C4-2B (cell line): ENCODE measurements around the gene ERFE.

Experiments
- H3K27ac ChIP-seq: fragments of 450-650 bp; 2 replicates; pipeline ENCODE4 v1.5.1; 2017
- ZFX ChIP-seq: fragments of 450-650 bp; IDR thresholded peaks from 2 replicates; pipeline ENCODE4 v1.6.1; 2017
- TF ChIP-seq, protein P1 (sequence below): fragments of 450-650 bp; conservative IDR thresholded peaks from 2 replicates; pipeline ENCODE4 v1.5.1; 2017; ENCODE audit warnings: mild to moderate bottlenecking

The ERFE gene

DNA sequence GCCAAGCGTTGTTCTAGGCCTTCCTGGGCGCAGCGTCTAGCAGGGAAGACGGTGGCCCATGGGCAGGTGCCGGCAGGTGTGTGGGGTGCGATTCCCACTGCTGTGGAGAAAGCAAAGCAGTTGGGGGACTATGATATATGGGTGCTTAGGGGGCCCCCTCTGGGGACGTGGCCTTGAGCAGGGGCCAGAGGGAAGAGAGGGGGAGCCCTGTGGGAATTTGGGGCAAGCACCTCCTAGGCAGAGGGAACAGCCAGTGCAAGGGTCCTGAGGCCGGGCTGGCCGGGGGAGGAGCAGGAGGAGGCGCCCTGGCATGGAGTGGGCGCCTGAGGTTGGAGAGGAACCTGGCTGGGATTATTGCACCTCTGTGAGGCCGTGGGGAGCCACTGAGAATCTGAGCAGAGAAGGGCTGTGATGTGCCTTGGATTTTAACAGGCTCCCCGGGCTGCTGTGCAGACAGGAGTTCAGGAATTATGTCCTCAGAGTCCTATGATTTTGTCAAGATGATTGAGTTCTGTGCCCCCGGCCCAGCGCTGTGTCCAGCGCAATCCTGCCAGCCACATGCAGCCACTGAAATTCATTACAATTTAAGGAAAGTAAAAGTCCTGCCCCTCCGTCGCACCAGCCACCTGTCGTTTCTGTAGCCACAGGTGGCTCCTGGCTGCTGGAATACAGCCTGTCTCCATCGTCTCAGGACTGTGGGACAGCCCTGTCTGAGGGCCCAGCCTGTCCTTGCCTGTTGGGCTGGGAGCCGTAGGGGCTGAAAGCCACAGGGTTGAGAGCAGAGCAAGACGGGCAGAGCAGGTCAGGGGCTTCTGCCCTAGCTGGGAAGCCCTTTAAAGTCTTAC, 29.4 kb upstream of the ERFE start:
- no peak for TF ChIP-seq ZFX
- TF ChIP-seq, protein P1, sequence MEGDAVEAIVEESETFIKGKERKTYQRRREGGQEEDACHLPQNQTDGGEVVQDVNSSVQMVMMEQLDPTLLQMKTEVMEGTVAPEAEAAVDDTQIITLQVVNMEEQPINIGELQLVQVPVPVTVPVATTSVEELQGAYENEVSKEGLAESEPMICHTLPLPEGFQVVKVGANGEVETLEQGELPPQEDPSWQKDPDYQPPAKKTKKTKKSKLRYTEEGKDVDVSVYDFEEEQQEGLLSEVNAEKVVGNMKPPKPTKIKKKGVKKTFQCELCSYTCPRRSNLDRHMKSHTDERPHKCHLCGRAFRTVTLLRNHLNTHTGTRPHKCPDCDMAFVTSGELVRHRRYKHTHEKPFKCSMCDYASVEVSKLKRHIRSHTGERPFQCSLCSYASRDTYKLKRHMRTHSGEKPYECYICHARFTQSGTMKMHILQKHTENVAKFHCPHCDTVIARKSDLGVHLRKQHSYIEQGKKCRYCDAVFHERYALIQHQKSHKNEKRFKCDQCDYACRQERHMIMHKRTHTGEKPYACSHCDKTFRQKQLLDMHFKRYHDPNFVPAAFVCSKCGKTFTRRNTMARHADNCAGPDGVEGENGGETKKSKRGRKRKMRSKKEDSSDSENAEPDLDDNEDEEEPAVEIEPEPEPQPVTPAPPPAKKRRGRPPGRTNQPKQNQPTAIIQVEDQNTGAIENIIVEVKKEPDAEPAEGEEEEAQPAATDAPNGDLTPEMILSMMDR = no peak
- no peak overlapping the region for H3K27ac ChIP-seq

DNA sequence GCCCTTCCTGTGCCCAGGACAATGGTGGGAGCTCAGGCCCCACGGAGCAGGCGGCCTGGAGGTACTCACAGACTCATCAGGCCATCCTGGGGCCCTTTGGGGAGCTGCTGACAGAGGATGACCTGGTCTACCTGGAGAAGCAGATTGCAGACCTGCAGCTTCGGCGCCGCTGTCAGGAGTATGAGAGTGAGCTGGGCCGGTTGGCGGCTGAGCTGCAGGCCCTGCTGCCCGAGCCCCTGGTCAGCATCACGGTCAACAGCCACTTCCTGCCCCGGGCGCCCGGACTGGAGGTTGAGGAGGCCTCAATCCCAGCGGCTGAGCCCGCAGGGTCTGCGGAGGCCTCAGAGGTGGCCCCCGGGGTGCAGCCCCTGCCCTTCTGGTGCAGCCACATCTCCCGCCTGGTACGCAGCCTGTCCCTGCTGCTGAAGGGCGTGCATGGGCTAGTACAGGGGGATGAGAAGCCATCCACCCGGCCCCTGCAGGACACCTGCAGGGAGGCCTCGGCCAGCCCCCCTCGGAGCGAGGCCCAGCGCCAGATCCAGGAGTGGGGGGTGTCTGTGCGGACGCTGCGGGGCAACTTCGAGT, 28.6 kb upstream of the ERFE start:
- H3K27ac ChIP-seq = no peak overlapping the region
- TF ChIP-seq, protein P1 = no peak
- TF ChIP-seq ZFX = no peak

DNA sequence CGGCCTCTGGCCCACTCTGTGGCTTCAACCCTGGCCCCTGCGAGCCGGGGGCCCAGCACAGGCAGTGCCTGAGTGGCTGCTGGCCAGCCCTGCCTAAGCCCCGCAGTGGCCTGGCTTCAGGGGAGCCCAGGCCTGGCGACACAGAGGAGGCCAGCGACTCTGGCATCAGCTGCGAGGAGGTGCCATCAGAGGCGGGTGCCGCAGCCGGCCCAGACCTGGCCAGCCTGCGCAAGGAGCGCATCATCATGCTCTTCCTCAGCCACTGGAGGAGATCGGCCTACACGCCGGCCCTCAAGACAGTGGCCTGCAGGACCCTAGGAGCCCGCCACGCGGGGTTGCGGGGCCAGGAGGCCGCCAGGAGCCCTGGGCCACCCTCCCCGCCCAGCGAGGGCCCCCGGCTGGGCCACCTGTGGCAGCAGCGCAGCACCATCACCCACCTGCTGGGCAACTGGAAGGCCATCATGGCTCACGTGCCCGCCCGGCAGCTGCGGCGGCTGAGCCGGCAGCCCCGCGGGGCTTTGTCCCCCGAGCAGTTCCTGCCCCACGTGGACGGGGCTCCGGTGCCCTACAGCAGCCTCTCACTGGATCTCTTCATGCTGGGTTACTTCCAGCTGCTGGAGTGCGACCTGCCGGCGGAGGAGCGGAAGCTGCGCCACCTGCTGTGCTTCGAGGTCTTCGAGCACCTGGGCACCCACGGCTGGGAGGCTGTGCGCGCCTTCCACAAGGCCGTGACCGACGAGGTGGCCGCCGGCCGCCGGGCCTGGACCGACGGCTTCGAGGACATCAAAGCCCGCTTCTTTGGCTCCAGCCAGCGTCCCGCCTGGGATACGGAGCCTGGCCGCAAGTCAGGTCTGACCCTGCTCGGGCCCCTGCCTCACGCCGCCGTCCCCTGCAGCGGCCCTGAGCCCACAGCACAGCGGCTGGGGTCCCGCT, 27.8 kb upstream of the ERFE start:
- no peak overlapping the region for H3K27ac ChIP-seq
- TF ChIP-seq ZFX = no peak
- TF ChIP-seq, protein P1 = no peak

DNA sequence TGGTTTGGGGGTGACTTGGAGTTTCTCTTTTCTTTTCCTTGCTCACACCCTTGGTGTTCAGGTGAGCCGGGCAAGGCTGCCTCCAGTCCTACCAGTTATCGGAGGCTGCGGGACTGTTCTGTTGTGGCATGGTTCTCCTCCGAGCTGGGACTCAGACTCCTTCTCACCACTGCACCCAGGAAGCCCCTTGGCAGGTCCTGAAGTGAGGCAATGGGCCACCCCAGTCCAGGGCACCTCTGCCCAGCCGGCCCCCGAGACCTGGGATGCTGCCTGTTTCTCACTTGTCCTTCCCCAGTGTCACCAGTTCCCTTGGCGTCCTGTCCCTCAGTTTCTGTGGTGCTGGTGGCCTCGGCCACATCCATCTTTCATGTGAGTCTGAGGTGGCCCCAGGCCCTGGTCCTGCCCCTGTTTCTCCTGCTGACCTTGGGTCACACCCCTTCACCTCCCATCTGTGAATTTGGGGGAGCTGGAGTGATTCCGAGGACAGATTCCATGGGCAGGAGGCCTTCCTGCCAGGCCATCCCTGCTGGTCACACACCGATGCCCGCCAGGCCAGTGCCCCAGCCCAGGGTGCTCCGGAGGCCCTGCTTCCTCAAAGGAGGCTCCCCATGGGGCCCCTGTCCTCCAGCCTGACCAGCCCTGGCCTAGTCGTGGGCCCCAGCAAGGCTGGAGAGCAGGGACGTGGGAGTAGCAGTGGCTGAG, 26.9 kb upstream of the ERFE start:
- no peak for TF ChIP-seq ZFX
- TF ChIP-seq, protein P1 = no peak
- no peak overlapping the region for H3K27ac ChIP-seq

DNA sequence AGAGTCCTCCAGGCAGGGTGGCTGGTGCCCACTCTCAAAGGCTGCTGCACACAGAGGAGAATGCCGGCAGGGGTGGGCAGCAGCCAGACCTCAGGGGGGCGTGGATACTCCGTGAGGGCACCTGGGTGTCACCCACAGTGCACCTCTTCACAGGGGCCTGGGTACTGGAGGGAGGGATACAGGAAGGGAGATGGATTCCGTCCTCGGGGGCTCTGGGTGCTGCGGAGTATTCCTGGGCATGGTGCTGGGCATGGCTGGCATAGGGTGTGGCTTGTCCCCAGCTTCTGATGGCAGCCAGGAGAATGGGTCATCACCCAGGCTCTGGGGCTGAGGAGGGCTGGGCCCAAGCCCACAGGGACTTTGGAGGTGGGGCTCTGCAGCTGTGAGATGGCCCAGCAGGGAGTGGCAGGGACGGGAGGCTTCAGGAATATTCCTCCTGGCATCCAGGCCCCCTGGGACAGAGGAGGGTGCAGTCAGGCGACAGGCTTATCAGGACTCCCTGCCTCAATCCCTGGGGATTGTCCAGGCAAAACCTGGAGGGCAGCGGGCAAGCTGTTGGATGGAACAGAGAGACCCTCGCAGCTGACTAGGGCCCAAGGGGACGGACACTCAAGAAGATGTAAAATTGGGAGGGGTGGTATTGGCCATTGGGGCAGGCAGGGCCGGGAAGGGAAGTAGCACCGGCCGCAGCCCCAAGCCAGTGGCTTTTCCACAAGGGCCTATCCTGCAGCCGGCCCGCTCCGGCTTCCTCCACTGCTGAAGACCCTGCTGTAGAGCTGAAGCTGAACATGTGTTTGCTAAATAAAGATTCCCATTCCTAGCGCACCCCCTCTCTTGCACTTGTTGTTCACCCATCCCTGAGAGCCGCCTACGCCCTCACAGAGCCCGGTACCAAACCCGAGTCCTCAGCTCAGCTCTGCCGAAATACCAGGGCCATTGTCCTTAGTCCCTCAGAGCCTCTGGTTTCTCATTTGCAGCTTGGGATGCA, 26.0 kb upstream of the ERFE start:
- no peak overlapping the region for H3K27ac ChIP-seq
- TF ChIP-seq, protein P1 = no peak
- no peak for TF ChIP-seq ZFX
